Measurements from ENCODE around the gene KCNC4.

KCNC4 gene

GRCh38 chr1:110249256-110249655, 39.1 kb downstream of the KCNC4 start:
- DNase-seq (ENCODE audit: insufficient read length, low spot score): no peak
- no peak for FAIRE-seq

DNA sequence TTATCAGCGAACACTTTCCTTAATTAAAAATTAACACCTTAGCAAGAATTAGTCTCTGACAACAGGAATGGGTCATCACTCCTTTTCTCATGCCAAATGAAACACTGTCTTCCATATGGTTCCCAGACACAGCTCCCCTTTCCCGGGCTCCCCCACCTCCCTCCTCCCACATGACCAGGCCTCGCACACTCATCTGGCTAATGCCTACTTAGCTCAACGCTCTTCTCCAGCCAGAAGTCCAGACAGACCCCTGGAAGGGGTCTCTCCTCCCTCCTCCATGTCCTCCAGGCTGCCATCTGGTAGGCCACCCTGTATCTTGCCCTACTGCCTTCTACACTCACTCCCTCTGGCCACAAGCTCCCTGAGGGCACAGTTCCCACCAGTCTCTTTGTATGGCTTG, 39.9 kb downstream of the KCNC4 start:
- FAIRE-seq: no peak
- DNase-seq (ENCODE audit: insufficient read length, low spot score): no peak

- FAIRE-seq (no peak), DNase-seq (ENCODE audit: insufficient read length, low spot score) (no peak)
Measured at GRCh38 chr1:110250749-110251148, 40.6 kb downstream of the KCNC4 start.

DNA sequence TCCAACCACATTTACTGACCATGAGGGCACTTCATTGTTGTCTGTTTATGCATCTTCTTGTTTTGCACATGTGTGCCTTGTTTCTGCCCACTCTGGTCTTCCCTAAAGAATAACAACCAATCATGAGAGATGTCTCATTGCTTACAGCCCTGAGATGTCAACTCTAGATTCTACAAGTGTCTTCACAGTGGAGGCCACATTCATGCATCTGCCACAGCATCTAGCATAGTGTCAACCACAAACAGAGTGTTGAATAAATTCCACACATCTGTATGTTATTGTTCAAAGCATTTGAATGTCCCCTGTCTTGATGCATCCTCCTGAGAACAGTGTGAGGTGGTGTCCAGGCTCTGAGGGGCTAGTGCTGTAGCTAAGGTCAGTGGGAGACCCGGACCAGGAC, 43.1 kb downstream of the KCNC4 start:
- FAIRE-seq (no peak), DNase-seq (ENCODE audit: insufficient read length, low spot score) (no peak)

GRCh38 chr1:110254604-110255391, 44.7 kb downstream of the KCNC4 start:
- DNase-seq (ENCODE audit: insufficient read length, low spot score): no peak
- no peak for FAIRE-seq

DNA sequence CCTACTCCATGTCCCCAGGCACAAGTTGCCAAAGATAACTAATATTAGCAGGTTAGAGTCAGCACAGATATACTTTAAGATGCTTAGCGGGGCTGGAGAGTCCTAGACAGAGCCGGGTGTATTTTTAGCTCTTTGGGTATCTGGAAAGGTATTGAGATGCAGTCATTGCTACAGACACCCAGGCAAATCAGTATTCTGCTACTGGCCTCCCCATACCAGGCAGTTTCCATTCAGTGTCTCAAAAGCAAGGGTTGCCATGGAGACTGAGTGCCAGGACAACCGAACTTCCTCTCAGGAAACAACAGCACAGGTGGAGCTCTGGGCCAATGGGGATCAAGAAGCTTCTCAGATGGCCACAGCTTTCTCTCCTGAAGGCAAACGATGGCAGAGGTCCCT, 45.3 kb downstream of the KCNC4 start:
- no peak for FAIRE-seq
- no peak for DNase-seq (ENCODE audit: insufficient read length, low spot score)

DNA sequence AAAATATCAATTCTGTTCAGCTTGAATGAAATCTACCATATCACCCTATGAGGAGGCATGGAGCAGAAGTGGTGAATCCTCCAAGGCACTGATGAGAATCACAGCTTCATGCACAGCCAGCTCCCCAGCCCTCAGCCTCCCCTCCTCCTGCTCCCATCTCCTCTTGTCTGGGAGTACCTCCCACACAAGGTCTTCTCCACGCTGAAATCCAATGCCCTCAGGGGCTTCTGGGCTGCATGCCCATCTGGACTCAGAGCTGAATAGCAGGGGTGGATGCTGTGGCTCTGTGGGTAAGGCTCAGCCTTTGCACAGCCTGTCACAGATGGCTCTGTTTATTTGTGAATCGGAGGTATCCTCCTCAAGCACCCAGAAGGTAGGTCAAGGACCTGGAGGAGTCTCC, 48.6 kb downstream of the KCNC4 start:
- DNase-seq (ENCODE audit: insufficient read length, low spot score) (peak; percentile 19), FAIRE-seq (no peak)

DNA sequence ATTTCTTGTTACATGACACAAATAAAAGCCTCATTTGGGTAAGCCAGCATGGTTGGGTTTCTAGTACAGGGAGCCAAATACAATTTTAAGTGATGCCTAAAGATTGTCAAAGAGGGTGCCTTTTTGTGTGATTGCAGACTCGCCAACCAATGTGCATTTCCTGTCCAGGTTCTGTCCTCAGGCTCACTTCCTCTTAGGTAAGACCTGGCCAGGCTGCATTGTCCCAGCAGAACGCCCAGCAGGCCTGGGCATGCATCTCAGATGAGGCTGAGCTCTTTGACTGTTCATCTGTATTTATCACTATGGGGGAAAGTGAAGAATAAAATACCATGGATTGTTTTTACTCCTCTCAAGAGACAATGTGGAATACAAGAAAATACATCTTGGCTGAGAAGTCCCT, 49.7 kb downstream of the KCNC4 start:
- DNase-seq (ENCODE audit: insufficient read length, low spot score) (no peak), FAIRE-seq (no peak)

Measured in HTR-8/SVneo (cell line).